Body of pancreas (tissue), 4 donors: ENCODE measurements around the gene MUC12. TPM values are rescaled to one million over a fixed set of nuclear protein-coding genes. Genes with fewer than 3 reads are reported as not detected.

ENCODE experiments used
- ATAC-seq: fragments of 150-250 bp; one replicate; pipeline ENCODE4 v1.9.1; 2016
- DNase-seq, 4 donors: peaks; one replicate each; pipeline ENCODE4 v3.0.0-alpha.2; 2019
- H3K27ac ChIP-seq, 4 donors: fragments of 200-600 bp; sonication (generic); 1 replicate in 3 of 4; 2 replicates in 1 of 4; pipeline versions ENCODE4 v1.5.1 to v1.6.1; 2016 to 2019; ENCODE audit warnings: mild to moderate bottlenecking in 1 of 4, mixed read lengths in 1 of 4, moderate library complexity in 1 of 4
- H3K27me3 ChIP-seq, 2 donors: fragments of 200-600 bp; sonication (generic); one replicate each; pipeline ENCODE4 v1.6.0; 2016; ENCODE audit warnings: mild to moderate bottlenecking in 1 of 2
- H3K36me3 ChIP-seq, 2 donors: fragments of 200-600 bp; sonication (generic); replicated peaks in 1 of 2; 2 replicates each; pipeline ENCODE4 v1.5.1; 2016; ENCODE audit warnings: low read depth in 2 of 2; ENCODE audit not compliant: insufficient read depth in 1 of 2
- H3K4me1 ChIP-seq: fragments of 200-600 bp; sonication (generic); one replicate; pipeline ENCODE4 v1.6.0; 2016
- H3K4me3 ChIP-seq, 2 donors: fragments of 200-600 bp; sonication (generic); 1 replicate in 1 of 2; 2 replicates in 1 of 2; pipeline ENCODE4 v1.5.1; 2016 to 2019
- H3K9me3 ChIP-seq, 3 donors: fragments of 200-600 bp; sonication (generic); 1 replicate in 2 of 3; 2 replicates in 1 of 3; pipeline ENCODE4 v1.5.1; 2016
- CTCF ChIP-seq, 7 experiments: fragments of 450-650 bp in 4 of 7; fragments of 200-600 bp in 3 of 7; sonication (generic) in 3 of 7; IDR thresholded peaks; one replicate each; pipeline ENCODE4 v1.5.1; 2016 to 2019; ENCODE audit warnings: antibody characterized with exemption in 7 of 7
- POLR2A ChIP-seq, 3 donors: fragments of 450-650 bp; IDR thresholded peaks; one replicate each; pipeline ENCODE4 v1.6.1; 2016; ENCODE audit warnings: antibody characterized with exemption in 3 of 3, mild to moderate bottlenecking in 2 of 3
- WGBS, 2 donors: methylation state at CpG; one replicate each; pipeline ENCODE4 v1.1.5; 2017; 5-methylcytosine and 5-hydroxymethylcytosine counted together
- intact Hi-C: fragments of 100-400 bp; cut with DNase I; formaldehyde crosslinking; loops from one replicate; pipeline ENCODE4 v1.15.1; 2023
- total RNA-seq, 2 donors: library from RNA; depleted of rRNA; stranded (reverse); fragments of >200 nt; gene quantifications; one replicate each; pipeline ENCODE4 v1.1.0, GENCODE V29; 2016

MUC12 gene
- total RNA-seq, 2 donors from 2014 or later: not detected

GRCh38 chr7:100946766-100947365, 22.5 kb upstream of the MUC12 start:
- 82 to 84% methylated on average over 11 of the region's 11 CpGs for WGBS, 2 donors
- TF ChIP-seq CTCF (IDR thresholded peaks at IDR 0.05) (no peak), POLR2A (IDR thresholded peaks at IDR 0.05) (no peak)
- intact Hi-C loops: no loop called here

GRCh38 chr7:100947792-100948191, 21.6 kb upstream of the MUC12 start:
- TF ChIP-seq POLR2A (IDR thresholded peaks at IDR 0.05) (no peak), CTCF (IDR thresholded peaks at IDR 0.05) (no peak)
- ATAC-seq: no peak
- no peaks in the 10 kb centered on the region for H3K36me3 ChIP-seq
- intact Hi-C loops: no loop called here
- H3K4me1 ChIP-seq: peaks cover 4% of the 10 kb centered on the region
- H3K4me3 ChIP-seq: no peak overlapping the region
- no peaks in the 10 kb centered on the region for H3K27me3 ChIP-seq
- no peak for DNase-seq
- H3K9me3 ChIP-seq: no peaks in the 10 kb centered on the region
- WGBS, 2 donors: 58 to 81% methylated on average over 5 of the region's 5 CpGs
- H3K27ac ChIP-seq: no peak overlapping the region

More at GRCh38 chr7:100946766-100947365, 22.5 kb upstream of the MUC12 start:
- H3K27ac ChIP-seq: no peak overlapping the region
- no peaks in the 10 kb centered on the region for H3K27me3 ChIP-seq
- H3K9me3 ChIP-seq: no peaks in the 10 kb centered on the region
- ATAC-seq (no peak), DNase-seq (no peak)
- peaks cover 12% of the 10 kb centered on the region for H3K4me1 ChIP-seq
- H3K4me3 ChIP-seq: no peak overlapping the region
- no peaks in the 10 kb centered on the region for H3K36me3 ChIP-seq

GRCh38 chr7:100949227-100949932, 20.0 kb upstream of the MUC12 start, which contains the start of gene MUC3A:
TSS of gene MUC3A (plus strand) at chr7:100949534. CDS start at chr7:100949625, 91 bp downstream.
- Histone ChIP-seq H3K4me3 (no peak within 1 kb of the TSS), H3K36me3 (no peaks in the 10 kb centered on the region), H3K27me3 (no peaks in the 10 kb centered on the region), H3K4me1 (no peaks in the 10 kb centered on the region), H3K9me3 (no peaks in the 10 kb centered on the region), H3K27ac (no peak within 1 kb of the TSS)
- ATAC-seq (no peak), DNase-seq (no peak)
- intact Hi-C loops: no loop called here
- TF ChIP-seq POLR2A (IDR thresholded peaks at IDR 0.05) (no peak), CTCF (IDR thresholded peaks at IDR 0.05) (no peak)
- 21 to 27% methylated on average over 24 of the region's 24 CpGs for WGBS, 2 donors

- no peaks in the 10 kb centered on the region for H3K27me3 ChIP-seq
- WGBS, 2 donors: 45 to 47% methylated on average over 15 of the region's 15 CpGs
- no peak overlapping the region for H3K27ac ChIP-seq
- no peaks in the 10 kb centered on the region for H3K36me3 ChIP-seq
- ATAC-seq (no peak), DNase-seq (no peak)
- H3K4me3 ChIP-seq: no peak overlapping the region
- H3K4me1 ChIP-seq: no peaks in the 10 kb centered on the region
- TF ChIP-seq POLR2A (IDR thresholded peaks at IDR 0.05) (no peak), CTCF (IDR thresholded peaks at IDR 0.05) (no peak)
- intact Hi-C loops: no loop called here
- no peaks in the 10 kb centered on the region for H3K9me3 ChIP-seq
Measured at GRCh38 chr7:100949933-100950443, 19.4 kb upstream of the MUC12 start.
